GM18526 (cell line): Measurements from ENCODE around the gene MVD.
A peak's percentile ranks its signal among the peaks of the same experiment; 100 is the strongest.

Source experiments
- POLR2A ChIP-seq: IDR thresholded peaks from 3 replicates; pipeline ENCODE4 v1.6.1; 2011; ENCODE audit not compliant: insufficient read length; ENCODE audit errors: extremely low read depth

The MVD gene

DNA sequence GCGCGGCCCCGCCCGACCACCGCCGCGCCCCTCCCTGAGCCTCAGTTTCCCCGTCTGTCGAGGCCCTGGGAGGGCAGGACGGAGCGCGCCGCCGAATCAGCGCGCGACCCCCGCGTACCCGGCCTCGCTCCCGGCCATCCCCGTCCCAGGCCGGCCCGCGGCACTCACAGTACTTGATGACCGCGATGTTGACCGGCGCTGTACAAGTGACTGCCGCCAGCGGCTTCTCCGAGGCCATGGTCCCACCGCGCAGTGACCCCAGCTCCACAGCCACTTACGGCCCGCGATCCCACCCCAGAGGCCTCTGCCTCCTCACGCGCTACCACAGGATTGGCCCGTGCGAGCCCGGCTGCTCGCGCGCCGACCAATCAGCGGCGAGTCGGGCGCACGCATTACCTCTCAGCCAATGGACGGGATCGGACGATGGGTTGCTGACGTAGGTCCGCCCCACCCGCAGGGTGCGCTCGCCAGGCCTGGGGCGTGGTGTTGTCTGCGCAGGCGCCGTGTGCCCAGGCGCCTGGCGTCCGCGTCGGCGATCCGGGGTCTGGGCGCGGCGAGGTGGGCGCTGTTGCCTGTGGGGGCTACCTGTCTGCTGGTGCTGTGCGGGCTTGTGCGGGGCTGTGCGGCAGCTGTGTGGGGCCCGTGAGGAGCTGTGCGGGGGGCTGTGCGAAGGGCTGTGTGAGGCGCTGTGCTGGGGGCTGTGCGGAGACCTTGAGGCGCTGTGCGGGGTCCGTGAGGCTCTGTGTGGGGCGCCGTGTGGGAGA lies at the start of gene MVD:
TSS of gene MVD (minus strand) at position 249 of the 764 bp plus-strand sequence. CDS start at position 238, 11 bp downstream.
- TF ChIP-seq POLR2A = peak; percentile 92

GRCh38 chr16:88712362-88712979 lies 49.6 kb upstream of the MVD start:
- TF ChIP-seq POLR2A = no peak

DNA sequence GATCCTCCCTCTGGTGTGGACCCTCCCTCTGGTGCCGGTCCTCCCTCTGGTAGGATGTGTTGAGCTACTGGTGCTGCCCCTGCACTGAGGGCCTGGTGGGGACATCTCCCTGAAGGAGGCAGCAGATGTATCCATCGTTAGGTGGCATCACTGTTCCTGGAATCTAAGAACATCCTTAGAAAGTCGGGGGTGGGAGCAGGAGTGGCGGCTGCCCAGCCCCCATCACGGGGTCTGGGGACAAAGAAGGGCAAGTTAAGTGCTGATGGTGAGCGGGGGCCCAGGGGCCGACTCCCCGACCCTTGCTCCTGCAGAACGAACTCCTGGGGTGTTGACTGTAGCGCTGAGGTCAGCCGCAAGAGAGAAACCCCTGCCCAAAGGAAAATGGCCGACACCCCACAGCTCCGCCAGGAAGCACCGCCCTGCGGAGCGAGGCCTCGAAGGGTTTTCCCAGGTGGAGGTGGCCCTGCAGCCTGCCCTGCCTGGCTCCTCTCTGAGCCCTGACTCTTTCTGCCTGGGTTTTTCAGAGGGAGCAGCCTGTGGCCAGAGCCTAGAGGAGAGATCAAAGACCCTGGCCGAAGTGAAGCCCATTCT lies 49.0 kb upstream of the MVD start:
- no peak for TF ChIP-seq POLR2A

GRCh38 chr16:88710556-88710955 lies 47.7 kb upstream of the MVD start:
- TF ChIP-seq POLR2A = no peak

DNA sequence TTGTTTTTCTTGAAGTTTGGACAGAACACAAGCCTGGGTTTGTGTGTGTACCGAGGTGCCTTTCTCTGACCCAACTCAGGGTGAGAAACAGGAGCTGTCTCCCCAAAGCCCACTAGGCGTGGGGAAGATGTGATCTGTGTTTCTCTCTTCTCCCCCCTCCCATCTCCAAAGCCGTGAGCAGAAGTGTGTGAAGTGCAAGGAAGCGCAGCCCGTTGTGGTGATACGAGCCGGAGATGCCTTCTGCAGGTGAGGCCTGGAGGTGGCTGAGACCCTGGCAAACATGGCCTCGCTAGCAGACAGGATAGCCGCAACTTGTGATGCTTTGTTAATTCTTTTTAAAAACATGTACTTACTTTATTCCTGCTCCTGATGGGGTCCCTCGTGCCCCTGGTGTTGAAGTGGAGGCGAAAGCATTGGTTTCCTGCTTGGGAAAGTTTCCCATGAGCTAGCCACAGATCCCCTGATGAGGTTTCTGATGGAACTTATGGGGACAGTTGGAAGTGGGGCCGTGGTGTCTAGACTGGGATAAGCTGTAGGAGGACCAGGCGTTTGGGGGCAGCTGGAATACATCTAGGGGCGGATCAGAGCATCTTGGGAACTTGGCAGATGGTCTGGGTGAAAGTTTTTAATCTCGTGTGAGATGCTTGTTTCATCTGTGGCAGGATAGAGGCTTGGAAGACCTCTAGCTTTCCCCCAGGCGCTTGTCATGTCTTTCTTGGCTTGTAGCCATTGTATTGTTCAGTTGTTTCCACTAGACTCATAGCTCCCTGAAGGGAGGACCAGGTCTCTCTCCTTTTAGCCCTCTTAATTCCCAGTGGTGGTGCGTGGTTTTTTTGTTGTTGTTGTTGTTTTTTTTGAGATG lies 44.3 kb upstream of the MVD start:
- no peak for TF ChIP-seq POLR2A

GRCh38 chr16:88706229-88706964 lies 43.5 kb upstream of the MVD start, which contains the start of the genes CTU2 and RNF166:
TSS of gene CTU2 (plus strand) at chr16:88706503. CDS start at chr16:88706531, 28 bp downstream.
TSS of gene RNF166 (minus strand) at chr16:88706408. CDS start at chr16:88706325, 83 bp downstream.
- peak; percentile 70 for TF ChIP-seq POLR2A

DNA sequence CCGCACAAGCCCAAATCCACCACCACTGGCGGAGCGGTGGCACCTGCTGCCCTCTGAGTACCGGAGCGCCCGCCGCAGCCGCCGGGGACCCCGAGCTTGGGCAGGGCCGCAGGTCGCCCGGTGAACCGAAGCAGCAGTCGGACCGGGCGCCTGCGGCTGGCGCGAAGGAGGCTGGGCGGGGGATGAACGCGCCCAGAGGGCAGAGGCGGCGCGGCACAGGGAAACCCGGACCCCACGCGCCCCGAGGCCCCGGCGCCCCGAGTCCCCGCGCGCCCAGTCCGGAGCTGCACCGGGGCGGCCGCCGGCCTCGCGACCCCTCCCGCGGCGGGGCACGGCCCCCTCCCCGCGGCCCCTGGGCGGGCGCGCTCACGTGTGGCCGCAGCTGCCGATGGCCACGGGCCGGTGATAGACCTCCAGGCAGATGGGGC lies 42.9 kb upstream of the MVD start:
- no peak for TF ChIP-seq POLR2A

DNA sequence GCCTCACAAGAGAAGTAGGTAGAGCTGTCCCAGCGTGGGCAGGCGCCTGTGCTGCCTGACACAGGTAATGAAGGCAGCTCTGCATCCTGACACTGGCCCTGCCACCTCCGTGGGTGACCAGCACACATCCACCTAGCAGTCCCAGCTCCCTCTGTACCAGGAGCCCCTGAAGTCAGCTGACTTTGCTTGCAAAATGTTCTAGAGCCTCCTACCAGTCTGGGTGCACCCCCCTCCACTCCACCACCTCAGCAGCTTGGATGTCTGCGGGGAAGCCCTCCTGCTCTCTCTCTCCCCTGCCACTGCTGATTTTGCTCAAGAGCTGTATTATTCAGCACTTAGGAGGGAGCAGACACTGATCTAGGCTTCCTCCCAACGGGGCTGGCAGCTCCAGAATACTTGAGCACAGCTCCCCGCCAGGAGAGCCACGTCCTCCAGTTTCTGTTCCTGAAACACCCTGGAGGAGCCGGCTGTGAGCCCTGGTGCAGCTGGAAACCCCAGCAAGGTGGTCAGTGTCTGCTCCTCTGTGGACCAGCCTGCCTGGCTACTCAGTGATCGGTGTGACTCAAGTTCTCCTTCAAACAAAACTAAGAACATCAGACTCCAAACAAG lies 42.3 kb upstream of the MVD start:
- TF ChIP-seq POLR2A = no peak

DNA sequence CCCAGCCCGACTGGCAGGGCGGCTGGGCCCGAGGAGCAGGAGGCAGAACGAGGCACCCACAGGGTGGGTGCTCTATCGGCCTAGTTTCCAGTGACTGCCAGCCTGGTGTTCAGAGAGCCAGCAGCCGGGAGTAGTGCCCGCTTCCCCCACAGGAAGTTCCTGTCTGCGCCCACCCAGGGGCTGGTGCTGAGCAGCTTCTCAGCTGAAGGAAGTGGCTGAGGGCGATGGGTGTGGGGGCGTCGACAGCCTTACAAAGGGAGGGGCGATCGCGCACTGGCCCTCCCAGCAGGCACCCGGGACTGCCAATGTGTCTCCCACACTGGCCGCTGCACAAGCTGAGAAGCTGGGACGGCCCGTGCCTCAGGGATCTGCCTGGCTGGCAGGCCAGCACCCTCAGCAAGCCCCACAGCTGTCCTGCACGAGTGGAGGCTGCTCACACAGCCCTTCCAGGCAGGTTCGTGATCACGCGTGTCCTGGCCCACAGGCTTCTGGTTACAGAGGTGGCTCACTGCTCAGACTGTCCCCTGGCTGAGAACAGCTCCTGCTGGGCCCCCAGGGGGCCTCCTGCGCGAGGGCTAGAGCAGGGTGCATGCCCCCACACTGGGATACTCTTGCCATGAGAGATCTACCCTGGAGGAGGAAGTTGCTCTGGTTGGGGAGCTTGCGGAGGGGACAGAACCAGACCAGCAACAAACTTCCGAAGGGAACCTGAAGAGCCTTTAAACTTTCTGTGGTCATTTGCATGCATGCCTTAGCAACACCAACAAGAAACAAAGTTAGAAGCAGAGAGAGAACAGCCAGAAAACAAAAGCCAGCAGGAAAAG lies 40.8 kb upstream of the MVD start:
- TF ChIP-seq POLR2A = peak; percentile 38

- no peak for TF ChIP-seq POLR2A
Measured at GRCh38 chr16:88702371-88703210, 39.7 kb upstream of the MVD start.

GRCh38 chr16:88701581-88702370 lies 38.9 kb upstream of the MVD start:
- TF ChIP-seq POLR2A = no peak

DNA sequence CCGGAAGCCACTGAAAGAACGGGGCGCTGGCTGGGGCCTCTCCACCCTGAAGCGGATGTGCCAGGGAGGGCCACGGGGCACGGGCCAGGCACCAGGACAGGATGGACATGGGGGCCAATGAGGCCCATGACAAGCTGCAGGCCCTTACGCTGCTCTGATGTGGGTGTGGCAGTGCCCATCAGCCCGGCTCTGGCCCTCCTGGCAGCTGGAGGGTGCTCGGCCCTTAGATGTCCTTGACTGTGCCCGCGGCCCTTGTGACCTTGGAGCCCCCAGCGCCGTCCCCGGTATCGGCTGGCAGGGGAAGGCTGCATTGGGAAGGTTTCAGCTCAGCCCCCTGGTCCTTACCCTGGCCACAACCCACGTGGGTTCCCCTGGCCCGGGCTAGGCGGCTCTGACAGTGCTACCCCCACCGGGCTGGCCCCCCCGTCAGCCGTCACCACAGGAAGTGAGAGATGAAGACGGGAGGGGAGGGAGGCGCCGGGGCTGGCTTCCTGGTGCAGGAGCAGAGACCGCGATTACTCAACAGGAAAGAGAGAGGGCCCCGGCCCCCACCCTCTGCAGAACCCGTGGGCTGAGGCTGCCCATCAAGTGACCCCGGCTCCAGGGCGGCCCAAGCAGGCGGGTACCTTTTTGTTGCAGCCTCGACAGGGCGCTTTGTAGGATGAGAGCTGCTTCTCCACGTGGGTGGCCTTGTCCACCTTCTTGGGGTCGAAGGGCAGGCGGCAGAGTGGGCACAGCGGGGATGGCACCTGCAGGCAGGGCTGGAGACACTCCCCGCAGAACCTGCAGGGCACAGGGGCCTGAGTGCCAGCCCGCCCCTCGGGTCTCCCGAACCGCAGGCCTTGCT lies 38.0 kb upstream of the MVD start:
- no peak for TF ChIP-seq POLR2A
